ENCODE results near the gene TPGS1.

TPGS1 gene

GRCh38 chr19:554817-555216 lies 47.5 kb downstream of the TPGS1 start:
- in situ Hi-C loops (cut with MboI; ENCODE audit: low sequenced_read_pairs, unreplicated experiment), result no loop called here
- TF ChIP-seq, protein P1, sequence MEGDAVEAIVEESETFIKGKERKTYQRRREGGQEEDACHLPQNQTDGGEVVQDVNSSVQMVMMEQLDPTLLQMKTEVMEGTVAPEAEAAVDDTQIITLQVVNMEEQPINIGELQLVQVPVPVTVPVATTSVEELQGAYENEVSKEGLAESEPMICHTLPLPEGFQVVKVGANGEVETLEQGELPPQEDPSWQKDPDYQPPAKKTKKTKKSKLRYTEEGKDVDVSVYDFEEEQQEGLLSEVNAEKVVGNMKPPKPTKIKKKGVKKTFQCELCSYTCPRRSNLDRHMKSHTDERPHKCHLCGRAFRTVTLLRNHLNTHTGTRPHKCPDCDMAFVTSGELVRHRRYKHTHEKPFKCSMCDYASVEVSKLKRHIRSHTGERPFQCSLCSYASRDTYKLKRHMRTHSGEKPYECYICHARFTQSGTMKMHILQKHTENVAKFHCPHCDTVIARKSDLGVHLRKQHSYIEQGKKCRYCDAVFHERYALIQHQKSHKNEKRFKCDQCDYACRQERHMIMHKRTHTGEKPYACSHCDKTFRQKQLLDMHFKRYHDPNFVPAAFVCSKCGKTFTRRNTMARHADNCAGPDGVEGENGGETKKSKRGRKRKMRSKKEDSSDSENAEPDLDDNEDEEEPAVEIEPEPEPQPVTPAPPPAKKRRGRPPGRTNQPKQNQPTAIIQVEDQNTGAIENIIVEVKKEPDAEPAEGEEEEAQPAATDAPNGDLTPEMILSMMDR (IDR thresholded peaks at IDR 0.05; ENCODE audit: borderline replicate concordance, control extremely low read depth, extremely low read depth, insufficient read depth, missing control alignments), result no peak

DNA sequence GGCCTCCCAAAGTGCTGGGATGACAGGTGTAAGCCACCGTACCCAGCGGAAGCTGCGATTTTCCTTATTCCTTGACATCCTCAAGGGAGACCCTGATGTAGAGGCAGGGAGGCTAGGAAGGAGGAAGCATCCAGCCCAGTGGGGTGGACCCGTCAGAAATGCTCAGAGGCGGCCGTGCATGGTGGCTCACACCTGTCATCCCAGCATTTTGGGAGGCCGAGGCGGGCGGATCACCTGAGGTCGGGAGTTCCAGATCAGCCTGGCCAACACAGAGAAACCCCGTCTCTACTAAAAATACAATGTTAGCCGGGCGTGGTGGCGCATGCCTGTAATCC lies 48.1 kb downstream of the TPGS1 start:
- DNase-seq (ENCODE audit: low spot score), result no peak
- in situ Hi-C loops (cut with MboI; ENCODE audit: low sequenced_read_pairs, unreplicated experiment), result no loop called here
- TF ChIP-seq, protein P1 (IDR thresholded peaks at IDR 0.05; ENCODE audit: borderline replicate concordance, control extremely low read depth, extremely low read depth, insufficient read depth, missing control alignments), result no peak

More at GRCh38 chr19:554817-555216, 47.5 kb downstream of the TPGS1 start:
- no peak for DNase-seq (ENCODE audit: low spot score)

DNA sequence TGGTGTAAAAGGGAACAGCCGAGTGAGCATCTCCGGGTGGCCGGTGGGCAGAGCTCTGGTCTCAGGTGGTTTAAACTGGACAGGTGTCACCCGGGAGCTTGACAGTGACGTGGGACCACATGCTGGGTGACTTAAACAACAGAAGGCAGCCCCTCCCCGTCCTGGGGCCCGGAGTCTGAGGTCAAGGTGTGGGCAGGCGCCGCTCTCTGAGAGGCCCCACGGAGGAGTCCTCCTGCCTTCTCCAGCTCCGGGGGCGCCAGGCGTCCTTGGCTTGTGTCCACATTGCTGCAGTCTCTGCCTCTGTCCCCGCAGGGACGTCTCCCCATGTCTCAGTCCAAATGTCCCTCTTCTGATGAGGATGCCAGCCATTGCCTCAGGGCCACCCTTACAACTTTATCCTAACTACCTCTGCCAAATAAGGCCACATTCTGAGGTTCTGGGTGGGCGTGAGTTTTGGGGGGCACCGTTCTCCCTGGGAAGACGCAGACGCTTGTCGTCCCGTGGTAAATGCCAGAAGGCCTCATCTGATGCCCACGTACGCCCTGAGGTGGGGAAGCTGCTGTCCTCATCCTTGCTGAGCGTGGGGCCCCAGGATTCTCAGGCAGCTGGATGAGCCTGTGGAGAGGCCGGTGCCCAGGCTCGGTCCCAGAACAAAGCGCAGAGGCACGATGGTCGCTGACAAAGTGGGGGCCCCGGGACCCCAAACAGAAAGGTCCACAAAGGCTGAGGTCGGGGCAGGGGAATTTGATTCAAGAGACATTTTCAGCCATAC lies 49.5 kb downstream of the TPGS1 start:
- TF ChIP-seq, protein P1 (IDR thresholded peaks at IDR 0.05; ENCODE audit: borderline replicate concordance, control extremely low read depth, extremely low read depth, insufficient read depth, missing control alignments), result no peak
- in situ Hi-C loops (cut with MboI; ENCODE audit: low sequenced_read_pairs, unreplicated experiment), result no loop called here
- no peak for DNase-seq (ENCODE audit: low spot score)

DNA sequence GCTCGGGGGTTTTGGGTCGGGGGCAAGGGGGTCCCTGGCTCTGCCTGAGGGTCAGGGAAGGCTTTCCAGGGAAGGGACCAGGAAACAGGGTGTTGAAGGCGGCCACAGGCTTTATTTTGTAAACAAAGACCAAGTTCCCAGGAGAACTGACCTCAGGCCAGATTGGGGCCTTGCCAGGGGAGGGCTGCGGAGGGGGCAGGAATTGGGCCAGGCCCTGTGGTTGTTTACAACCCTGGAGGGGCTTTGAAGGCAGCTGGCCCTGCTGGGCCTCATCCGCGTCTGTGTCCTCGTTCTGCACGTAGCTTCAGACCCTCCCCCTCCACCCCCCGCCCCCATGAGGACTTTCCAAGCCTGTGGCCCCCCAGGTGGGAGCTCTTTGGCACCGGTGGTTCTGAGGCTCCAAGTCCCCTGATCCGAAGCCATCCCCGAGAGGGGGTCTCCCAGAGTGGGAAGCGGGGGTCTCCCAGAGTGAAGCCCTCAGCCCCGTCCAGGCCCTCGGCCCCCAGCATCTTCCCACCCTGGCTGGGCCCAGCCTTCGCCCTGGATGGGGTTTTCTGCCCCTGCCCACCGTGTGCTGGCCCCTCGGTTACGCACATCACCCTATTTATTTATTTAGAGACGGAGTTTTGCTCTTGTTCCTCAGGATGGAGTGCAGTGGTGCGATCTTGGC lies 51.6 kb downstream of the TPGS1 start:
- in situ Hi-C loops (cut with MboI; ENCODE audit: low sequenced_read_pairs, unreplicated experiment), result no loop called here
- DNase-seq (ENCODE audit: low spot score), result no peak
- TF ChIP-seq, protein P1 (IDR thresholded peaks at IDR 0.05; ENCODE audit: borderline replicate concordance, control extremely low read depth, extremely low read depth, insufficient read depth, missing control alignments), result no peak

DNA sequence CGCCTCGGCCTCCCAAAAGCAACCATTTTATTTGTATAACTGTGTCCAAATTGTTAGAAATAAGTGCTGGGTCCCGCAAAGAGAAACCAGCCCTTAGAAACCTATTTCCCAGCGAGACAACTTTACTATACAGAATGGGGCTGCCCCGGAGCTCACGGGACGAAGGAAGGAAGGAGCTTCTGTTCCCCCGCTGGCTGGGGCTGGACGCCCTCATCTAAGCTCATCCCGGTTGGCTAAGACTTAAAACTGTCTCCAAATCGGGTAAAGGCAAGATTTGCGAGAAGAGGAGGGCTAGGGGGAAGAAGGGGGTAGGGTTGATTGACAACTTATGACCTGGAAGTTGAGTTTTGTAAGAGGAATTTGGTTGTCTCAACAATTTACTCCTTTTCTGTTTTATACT lies 52.8 kb downstream of the TPGS1 start:
- in situ Hi-C loops (cut with MboI; ENCODE audit: low sequenced_read_pairs, unreplicated experiment), result no loop called here

GRCh38 chr19:566403-566802 lies 59.1 kb downstream of the TPGS1 start:
- TF ChIP-seq, protein P1 (IDR thresholded peaks at IDR 0.05; ENCODE audit: borderline replicate concordance, control extremely low read depth, extremely low read depth, insufficient read depth, missing control alignments), result no peak
- in situ Hi-C loops (cut with MboI; ENCODE audit: low sequenced_read_pairs, unreplicated experiment), result no loop called here
- no peak for DNase-seq (ENCODE audit: low spot score)

More for the DNA sequence above, 52.8 kb downstream of the TPGS1 start:
- DNase-seq (ENCODE audit: low spot score), result no peak
- TF ChIP-seq, protein P1 (IDR thresholded peaks at IDR 0.05; ENCODE audit: borderline replicate concordance, control extremely low read depth, extremely low read depth, insufficient read depth, missing control alignments), result no peak
